DMS 273 (cell line): ENCODE measurements around the gene CLDN1.
"Not testable (repeated sequence)": the region's sequence is repeated elsewhere in the genome, so short reads cannot be mapped to it uniquely, and the experiment has no call there.

Experiments used
- DNase-seq: peaks from one replicate; lab custom pipeline; 2025; ENCODE audit not compliant: unreplicated experiment; lab: John Stamatoyannopoulos, UW

CLDN1 gene

DNA sequence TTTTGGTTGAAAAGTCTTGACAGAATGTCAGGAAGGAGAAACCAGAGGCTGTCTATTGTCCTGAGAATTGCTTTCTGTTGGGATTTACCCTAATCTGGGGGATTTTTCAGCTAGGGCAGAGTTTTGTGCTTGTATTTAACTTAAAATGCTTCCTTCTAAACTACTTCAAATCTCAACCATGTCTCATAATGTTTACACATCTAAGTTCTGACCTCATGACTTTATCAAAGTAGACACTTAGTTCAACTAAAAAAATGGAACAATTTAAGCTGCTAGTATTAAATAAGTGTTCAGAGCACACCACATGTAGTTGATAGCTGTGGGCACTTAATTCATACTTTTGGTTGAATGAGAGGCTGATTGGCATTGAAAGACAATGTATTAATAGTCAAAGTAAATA is 28.2 kb downstream of the CLDN1 start:
- no peak for DNase-seq

DNA sequence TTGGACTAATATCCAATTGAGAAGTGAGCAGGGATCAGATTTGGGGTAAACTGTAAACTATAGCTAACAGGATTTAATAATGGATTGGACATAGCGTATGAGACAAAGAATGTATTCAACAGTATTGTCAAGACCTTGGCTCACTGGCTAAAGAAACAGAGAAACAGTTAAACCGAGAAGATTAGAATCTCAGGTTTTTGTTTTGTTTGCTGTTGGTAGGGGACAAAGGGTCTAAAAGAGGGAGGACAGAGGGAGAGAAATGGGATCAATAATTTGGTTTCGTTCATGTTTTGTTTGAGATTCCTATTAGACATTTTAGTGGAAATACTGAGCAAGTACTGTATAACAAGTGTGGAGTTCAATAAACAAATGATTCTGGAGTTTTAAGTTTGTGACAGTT is 28.6 kb downstream of the CLDN1 start:
- DNase-seq = no peak

DNA sequence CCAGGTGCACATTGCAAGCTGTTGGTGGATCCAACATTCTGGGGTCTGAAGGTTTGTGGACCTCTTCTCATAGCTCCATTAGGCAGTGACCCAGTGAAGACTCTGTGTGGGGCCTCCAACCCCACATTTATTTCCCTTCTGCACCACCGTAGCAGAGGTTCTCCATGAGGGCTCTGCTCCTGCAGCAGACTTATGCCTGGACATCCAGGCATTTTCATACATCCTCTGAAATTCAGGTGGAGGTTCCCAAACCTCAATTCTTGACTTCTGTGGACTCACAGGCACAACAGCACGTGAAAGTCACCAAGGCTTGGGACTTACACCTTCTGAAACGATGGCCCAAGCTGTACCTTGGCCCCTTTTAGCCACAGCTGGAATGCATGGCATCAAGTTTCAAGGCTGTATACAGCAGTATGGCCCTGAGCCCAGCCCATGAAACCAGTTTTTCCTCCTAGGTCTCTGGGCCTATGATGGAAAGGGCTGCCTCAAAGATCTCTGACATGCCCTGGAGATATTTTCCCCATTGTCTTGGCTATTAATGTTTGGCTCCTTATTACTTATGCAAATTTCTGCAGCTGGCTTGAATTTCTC is 30.2 kb downstream of the CLDN1 start:
- DNase-seq = no peak

DNA sequence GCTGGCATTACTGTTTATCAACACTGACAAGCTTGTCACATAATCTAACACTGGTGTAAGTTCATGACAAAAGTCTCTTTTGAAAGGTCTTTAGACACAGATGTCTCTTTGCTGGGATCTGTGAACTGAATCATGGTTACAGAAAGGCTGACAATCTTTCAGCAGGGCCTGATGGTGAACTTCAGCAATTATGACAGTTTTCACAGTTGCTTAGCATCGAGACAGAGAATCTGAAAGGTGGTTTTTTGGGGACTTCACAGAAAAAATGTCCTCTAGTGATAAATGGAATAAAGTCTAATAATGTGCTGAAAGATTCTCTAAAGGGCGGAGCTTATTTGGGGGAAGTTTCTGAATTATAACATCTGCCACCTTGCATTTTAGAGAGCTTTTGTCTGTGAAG is 32.3 kb downstream of the CLDN1 start:
- no peak for DNase-seq

DNA sequence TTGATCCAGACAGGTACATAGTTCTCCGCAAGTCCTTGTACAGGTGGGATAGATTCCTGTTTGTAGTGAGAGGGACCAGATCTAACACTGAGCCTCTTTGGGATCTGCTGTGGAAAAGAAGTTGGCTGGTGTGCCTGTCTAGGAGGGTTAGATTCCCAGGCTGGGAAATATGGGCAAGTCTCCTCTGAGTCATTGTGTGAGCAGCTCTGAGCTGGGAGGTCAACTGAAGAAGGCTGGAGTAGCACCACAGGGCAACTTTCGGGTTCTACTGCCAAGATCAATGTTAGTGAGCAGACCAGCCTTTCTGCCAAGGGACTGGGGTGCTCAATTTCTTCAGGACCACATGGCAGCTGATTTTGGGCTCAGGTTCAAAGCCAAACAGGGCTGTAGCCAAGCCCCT is 33.4 kb downstream of the CLDN1 start:
- no peak for DNase-seq

DNA sequence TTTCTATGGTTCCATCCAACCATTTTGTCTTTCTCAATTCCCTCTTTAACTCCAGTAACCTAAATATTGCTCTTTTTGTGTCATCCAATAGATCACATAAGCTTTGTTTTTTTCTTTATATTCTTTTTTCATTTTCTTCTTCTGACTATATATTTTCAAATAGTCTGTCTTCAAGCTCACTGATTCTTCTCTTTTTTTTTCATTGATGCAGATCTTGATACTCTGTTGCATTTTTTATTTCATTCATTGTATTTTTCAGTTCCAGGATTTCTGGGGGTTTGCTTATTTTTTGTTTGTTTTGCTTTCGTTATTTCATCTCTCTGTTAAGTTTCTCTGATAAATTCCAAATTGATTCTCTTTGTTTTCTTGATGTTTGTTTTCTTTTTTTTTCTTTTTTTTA is 36.2 kb downstream of the CLDN1 start:
- DNase-seq = peak; percentile 12

DNA sequence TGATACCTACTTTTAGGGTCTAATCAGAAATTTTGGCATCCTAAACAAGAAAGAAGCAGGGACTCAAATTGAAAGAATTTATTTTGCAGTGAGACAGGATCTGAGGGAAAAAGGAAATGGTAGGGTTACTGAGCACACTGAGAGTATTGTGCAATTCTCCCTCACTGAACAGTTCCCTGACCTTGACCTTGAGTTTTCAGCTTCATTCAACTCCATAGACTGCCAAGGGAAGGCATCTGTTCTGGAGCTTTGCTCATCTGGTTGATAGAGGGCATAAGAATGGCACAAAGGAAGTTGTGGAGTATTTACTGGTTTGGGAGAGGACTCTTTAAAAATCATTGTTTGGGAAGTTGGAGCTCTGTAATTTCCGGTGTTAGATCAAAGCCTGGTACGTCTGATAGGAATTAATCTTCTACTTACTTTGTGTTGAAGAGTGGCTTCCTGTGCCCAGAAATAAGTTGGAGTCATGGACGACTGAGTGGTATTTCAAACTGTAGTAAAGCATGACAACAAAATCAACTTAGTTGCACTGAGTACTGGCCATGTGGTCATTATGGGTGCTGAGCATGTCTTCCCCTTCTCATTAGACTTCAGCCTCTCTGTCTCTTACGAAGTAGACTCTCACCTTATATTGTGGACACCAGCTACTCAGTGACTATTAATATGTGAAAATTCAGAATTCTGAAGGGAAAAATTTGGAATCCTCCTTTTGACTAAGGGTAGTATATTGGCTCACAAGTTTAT is 40.8 kb downstream of the CLDN1 start:
- no peak for DNase-seq

DNA sequence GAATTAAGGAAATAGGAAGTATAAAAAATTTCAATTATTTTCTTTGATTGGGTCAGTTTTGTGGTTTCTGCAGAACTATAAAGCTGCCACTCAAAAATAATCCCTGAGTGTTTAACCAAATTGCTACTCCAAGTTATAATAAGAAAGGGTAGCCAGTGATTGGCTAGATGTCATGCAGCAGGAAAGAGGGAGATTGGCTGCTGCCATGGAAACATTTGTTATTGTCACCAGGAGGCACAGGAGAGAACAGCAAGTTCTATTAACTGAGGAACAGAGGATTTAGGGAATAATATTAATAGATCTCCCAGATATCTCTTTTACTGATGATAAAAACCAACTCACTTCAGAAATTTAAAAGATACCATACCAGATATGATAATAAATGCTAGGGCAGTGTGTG is 42.6 kb downstream of the CLDN1 start:
- DNase-seq = no peak

DNA sequence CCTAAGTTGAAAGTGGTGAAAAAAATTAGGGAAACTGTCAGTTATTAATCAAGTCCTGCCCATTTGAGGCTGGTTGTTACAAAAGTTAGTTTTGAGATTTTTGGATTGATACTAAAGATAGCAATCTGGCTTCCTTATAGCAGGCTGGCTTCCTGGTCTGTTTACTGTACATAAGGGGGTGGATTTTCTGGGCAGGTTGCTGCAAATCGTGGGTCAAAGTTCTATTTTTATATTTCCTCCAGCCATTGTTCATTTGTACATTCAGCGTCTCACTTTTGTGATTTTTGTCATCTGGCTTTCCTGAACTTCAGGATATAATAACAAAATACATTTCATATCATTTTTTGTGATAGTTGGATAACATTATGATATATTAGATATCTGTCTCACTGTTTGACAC is 49.5 kb downstream of the CLDN1 start:
- DNase-seq = no peak

DNA sequence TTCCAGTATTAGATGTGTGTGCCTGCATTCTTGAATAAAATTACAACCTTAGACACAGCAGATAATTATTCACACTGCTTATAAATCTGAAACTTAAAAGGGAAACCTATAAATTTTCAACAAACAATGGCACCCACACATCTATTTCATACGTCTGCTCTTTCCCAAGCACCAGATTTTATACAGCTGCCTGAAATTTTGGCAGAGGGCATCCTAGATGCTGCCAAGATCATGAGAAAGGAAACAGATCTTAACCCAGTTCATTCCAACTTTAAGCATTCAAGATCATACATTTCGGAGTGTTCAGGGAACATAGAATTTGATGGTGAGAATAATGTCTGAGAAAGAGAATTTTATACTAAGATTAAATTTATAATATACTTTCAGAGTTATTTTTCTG is 53.1 kb downstream of the CLDN1 start:
- no peak for DNase-seq

DNA sequence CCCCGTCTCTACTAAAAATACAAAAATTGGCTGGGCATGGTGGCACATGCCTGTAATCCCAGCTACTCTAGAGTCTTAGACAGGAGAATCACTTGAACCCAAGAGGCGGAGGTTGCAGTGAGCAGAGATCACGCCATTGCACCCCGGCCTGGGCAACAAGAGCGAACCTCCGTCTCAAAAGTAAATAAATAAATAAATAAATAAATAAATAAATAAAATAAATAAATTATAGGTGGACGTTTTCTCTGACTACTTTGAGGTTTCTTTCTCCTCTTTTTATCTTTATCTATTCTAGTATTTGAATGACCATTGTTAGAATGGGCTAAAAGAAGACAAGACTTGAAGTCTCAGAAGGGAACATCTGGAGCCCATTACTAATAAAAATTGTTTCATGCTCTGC is 54.8 kb downstream of the CLDN1 start:
- DNase-seq = not testable (repeated sequence)

DNA sequence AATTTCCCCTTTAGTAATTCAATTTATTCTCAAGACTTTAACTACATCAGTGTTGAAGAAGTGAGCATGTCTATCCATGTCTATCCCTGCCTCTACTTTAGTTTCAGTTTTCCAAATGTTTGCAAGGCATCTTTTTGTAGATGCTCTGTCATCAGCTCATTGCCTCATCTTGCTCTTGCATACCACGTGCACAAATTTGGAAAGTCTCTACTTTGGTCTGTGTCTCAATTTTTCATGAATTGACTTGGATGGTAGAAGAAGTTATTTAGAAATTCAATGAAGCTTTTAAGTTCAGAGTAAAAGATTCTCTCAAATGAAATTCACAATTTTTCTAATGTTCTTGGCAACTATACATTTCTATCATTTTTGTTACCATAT is 55.3 kb downstream of the CLDN1 start:
- no peak for DNase-seq

DNA sequence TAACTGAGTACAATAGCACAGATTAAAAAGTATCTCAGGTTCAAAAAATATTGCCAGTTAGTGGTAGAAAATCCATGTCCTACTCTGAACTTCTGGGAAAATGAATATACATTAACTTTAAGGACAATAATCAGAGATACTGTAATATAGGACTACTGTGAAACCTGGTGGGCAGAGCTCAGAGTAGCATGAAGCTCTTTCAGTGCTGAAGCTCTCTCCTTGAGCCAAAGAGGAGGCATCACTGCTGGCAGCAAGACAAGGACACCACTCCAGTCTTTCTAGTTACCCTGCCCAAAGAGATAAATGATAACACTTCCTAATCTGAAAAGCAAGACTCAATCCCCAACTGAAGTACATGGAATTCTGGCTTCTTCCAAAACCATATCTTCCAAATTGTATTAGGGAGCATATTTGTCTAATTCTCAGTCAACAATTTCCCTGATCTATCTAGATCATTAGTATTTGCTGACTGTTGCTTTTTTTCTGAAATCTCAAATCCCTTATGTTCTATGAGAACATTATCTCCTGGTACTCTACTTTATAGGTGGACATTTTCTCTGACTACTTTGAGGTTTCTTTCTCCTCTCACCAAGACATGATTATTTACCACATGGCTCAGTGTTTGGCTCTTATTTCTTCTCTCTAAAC is 55.9 kb downstream of the CLDN1 start:
- no peak for DNase-seq

DNA sequence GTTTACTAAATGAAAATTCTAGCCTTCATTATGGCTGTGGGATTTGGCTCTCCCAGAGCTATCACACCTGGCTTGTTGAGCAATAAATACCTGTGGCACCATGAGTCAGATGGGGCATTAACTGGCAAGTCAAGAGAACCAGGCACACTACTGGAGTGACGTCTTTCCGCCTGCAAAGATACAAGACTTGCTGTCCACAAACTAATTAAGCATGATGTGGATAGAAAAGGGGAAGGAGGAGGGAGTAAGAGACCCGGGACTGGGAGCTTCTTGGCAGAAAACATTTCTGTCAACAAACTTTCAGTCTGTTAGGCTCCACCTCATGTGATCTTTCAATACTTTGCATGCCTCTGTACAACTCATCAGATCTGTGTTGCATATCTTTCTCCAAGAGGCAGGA is 56.5 kb downstream of the CLDN1 start:
- no peak for DNase-seq

DNA sequence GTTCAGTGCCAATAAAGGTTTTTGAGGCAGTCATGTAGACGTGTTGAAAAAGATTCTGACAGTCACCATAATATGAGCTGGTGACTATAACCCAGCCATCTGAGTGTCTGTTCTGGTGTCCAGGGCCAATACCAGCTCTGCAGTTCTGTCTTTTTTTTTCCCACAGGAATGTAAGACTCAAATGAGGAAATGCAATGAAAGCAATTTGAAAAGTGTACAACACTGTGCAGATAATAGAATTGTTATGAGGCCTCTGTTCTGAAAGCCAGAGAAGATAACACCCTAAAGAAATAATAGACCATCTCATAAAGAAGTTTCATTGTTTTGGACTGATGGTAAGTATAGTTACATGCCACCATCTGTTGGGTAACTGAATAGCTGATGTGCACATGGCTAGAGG is 57.1 kb downstream of the CLDN1 start:
- DNase-seq = no peak

DNA sequence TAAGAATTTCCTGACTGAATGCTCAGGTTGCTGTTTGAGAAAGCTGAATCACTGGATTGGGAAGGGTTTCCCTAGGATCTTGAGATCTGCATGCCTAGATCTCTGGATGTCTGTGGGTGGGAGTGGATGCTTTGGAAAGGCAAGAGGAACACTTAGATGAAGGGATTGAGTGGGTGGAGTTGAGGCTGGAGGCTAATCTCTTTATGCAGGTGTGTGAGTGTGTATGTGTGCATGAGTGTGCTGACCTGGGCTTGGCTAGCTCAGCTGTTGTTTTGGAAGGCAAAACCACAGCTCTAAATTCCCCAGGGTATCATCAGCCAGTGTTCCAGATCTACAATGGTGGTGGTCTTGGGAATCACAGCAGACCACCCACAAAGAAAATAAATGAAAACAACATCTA is 60.5 kb downstream of the CLDN1 start:
- no peak for DNase-seq

DNA sequence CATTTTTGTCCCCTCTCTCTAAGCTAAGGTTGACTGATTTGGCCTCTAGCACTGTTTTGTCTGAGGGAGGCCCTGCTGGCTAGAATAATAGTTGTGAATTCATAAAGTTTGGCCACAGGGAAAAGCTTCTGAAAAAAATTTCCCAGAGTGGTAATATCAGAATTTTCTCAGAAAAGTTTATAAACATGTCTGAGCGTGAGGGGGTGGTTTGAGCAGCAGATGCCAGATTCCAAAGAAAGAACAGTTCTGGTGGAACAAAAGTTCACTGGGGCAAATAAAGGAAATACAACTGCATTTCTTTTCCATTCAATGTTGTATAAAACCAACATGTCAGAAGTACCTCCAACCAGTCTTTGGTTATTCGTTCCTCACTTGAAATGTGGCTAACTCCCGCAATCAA is 61.2 kb downstream of the CLDN1 start:
- no peak for DNase-seq

DNA sequence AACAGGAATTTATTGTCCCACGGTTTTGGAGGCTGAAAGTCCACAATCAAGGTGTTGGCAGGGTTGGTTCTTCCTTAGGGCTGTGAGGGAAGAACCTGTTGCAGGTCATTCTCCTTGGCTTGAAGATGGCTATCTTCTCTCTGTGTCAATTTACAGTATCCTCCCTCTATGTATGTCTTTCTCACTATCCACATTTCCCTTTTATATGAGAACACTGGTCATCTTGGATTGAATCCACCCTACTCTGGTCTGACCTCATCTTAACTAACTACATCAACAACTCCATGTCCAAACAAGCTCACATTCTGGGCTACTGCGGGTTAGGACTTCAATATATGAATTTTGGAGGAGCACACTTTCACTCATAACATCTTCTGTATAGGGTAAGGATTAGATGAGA is 61.9 kb downstream of the CLDN1 start:
- no peak for DNase-seq

DNA sequence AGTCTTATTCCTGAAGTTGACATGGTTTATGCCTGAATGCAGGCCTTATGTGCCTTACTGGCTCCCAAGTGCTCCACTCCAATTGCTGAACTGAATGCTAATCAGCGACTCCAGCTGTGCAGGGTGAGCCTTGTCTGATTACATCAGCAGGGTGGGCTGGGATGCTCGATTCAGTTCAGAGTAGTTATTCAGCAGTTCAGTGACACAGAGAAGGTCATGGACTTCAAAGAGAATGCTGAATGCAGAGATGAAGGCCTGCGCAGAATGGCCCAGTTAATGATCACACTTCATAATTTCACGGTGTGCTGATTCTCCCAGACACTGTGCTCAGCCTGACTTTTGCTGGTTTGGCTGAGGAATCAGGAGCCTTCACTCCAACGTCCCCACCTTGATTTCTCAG is 63.6 kb downstream of the CLDN1 start:
- DNase-seq = no peak
